ENCODE measurements around the gene SGCE. TPM values are rescaled to one million over a fixed set of nuclear protein-coding genes. Genes with fewer than 3 reads are reported as not detected.

SGCE gene
- total RNA-seq, 3 donors from 2014 or later, result 90.7 to 107 (median 92.2) TPM

- intact Hi-C loops (cut with DNase I; ENCODE audit: low total_unique reads), result loop anchor here (10.0 kb wide), 1 partner anchor 832 kb away; no protein-coding TSS in a partner anchor
- Histone ChIP-seq H3K27ac (no peak overlapping the region), H3K36me3 (no peaks in the 10 kb centered on the region), H3K4me1 (no peaks in the 10 kb centered on the region), H3K27me3 (no peaks in the 10 kb centered on the region), H3K4me3 (no peak overlapping the region), H3K9me3 (no peaks in the 10 kb centered on the region)
- TF ChIP-seq CTCF (IDR thresholded peaks at IDR 0.05) (no peak), POLR2A (IDR thresholded peaks at IDR 0.05) (no peak), POLR2AphosphoS5 (IDR thresholded peaks at IDR 0.05) (no peak)
- no peak for DNase-seq (ENCODE audit: low spot score in 2 of 2)
Measured at GRCh38 chr7:94642838-94643653, 12.9 kb downstream of the SGCE start.

- no peak for TF ChIP-seq CTCF (IDR thresholded peaks at IDR 0.05)
- TF ChIP-seq POLR2A (IDR thresholded peaks at IDR 0.05), result no peak
- no peak for TF ChIP-seq POLR2AphosphoS5 (IDR thresholded peaks at IDR 0.05)
- H3K9me3 ChIP-seq, result no peaks in the 10 kb centered on the region
- H3K4me1 ChIP-seq, result no peaks in the 10 kb centered on the region
- no peak overlapping the region for H3K4me3 ChIP-seq
- DNase-seq (ENCODE audit: low spot score in 2 of 2), result no peak
- no peaks in the 10 kb centered on the region for H3K36me3 ChIP-seq
- intact Hi-C loops (cut with DNase I; ENCODE audit: low total_unique reads), result no loop called here
- no peaks in the 10 kb centered on the region for H3K27me3 ChIP-seq
- no peak overlapping the region for H3K27ac ChIP-seq
Measured at GRCh38 chr7:94639384-94639783, 16.5 kb downstream of the SGCE start.

GRCh38 chr7:94635687-94636086, 20.2 kb downstream of the SGCE start:
- no peak overlapping the region for H3K27ac ChIP-seq
- no peaks in the 10 kb centered on the region for H3K27me3 ChIP-seq
- TF ChIP-seq POLR2AphosphoS5 (IDR thresholded peaks at IDR 0.05) (no peak), POLR2A (IDR thresholded peaks at IDR 0.05) (no peak), CTCF (IDR thresholded peaks at IDR 0.05) (no peak)
- no peaks in the 10 kb centered on the region for H3K36me3 ChIP-seq
- no peak overlapping the region for H3K4me3 ChIP-seq
- intact Hi-C loops (cut with DNase I; ENCODE audit: low total_unique reads), result no loop called here
- H3K4me1 ChIP-seq, result no peaks in the 10 kb centered on the region
- DNase-seq (ENCODE audit: low spot score in 2 of 2), result no peak
- no peaks in the 10 kb centered on the region for H3K9me3 ChIP-seq

GRCh38 chr7:94634502-94634901, 21.4 kb downstream of the SGCE start:
- H3K4me1 ChIP-seq, result no peaks in the 10 kb centered on the region
- H3K36me3 ChIP-seq, result no peaks in the 10 kb centered on the region
- H3K27ac ChIP-seq, result no peak overlapping the region
- DNase-seq (ENCODE audit: low spot score in 2 of 2), result no peak
- H3K9me3 ChIP-seq, result no peaks in the 10 kb centered on the region
- no peak for TF ChIP-seq POLR2AphosphoS5 (IDR thresholded peaks at IDR 0.05)
- no peaks in the 10 kb centered on the region for H3K27me3 ChIP-seq
- no peak overlapping the region for H3K4me3 ChIP-seq
- intact Hi-C loops (cut with DNase I; ENCODE audit: low total_unique reads), result no loop called here

GRCh38 chr7:94633687-94634086, 22.2 kb downstream of the SGCE start:
- no peaks in the 10 kb centered on the region for H3K9me3 ChIP-seq
- no peak for TF ChIP-seq POLR2A (IDR thresholded peaks at IDR 0.05)
- no peak for TF ChIP-seq CTCF (IDR thresholded peaks at IDR 0.05)
- no peak for TF ChIP-seq POLR2AphosphoS5 (IDR thresholded peaks at IDR 0.05)

More at GRCh38 chr7:94633687-94634086, 22.2 kb downstream of the SGCE start:
- Histone ChIP-seq H3K27ac (no peak overlapping the region), H3K27me3 (no peaks in the 10 kb centered on the region), H3K4me3 (no peak overlapping the region), H3K4me1 (no peaks in the 10 kb centered on the region), H3K36me3 (no peaks in the 10 kb centered on the region)
- no peak for DNase-seq (ENCODE audit: low spot score in 2 of 2)
- intact Hi-C loops (cut with DNase I; ENCODE audit: low total_unique reads), result no loop called here
